ENCODE measurements around the gene CDK5RAP3.

DNA sequence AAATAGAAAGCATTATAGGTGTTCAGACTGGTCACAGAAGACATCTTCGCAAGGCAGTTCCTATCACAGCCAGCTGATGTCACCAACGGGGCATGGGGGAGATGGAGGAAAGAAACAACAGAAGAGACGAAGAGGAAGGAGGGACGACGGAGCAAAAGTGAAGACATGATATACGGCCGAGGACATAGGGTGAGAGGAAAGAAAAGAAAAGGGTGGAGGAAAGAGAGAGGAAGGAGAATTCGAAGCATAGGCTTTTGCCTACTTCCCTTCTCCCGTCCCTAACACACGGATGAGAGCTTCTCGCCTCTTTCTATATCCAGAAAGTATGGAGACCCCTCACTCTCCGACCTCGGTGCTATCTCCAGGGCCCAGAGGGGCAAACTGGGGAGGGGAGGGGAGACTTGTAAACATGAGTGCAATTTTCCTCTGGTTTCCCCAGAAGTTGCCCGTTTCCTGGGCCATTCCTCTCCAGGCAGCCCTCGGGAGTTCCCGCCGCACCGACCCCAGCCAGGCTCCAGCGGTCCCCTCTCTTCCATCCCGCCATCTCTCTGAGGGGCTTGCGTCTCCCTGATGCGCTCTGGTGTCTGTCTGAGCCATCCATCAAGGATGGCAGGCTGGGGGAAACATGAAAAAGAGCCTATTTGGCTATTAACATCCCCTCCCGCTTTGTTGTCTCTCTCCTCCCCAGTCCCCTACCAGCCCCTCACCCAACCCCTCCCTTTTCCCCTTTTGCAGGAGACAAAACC, 40.7 kb downstream of the CDK5RAP3 start:
- no peak for TF ChIP-seq POLR2A (IDR thresholded peaks at IDR 0.05)
- TF ChIP-seq, protein P1, sequence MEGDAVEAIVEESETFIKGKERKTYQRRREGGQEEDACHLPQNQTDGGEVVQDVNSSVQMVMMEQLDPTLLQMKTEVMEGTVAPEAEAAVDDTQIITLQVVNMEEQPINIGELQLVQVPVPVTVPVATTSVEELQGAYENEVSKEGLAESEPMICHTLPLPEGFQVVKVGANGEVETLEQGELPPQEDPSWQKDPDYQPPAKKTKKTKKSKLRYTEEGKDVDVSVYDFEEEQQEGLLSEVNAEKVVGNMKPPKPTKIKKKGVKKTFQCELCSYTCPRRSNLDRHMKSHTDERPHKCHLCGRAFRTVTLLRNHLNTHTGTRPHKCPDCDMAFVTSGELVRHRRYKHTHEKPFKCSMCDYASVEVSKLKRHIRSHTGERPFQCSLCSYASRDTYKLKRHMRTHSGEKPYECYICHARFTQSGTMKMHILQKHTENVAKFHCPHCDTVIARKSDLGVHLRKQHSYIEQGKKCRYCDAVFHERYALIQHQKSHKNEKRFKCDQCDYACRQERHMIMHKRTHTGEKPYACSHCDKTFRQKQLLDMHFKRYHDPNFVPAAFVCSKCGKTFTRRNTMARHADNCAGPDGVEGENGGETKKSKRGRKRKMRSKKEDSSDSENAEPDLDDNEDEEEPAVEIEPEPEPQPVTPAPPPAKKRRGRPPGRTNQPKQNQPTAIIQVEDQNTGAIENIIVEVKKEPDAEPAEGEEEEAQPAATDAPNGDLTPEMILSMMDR (IDR thresholded peaks at IDR 0.05) = peak; percentile 11 to 45 (median 34)
